Measurements from ENCODE around the gene ABCC2.
"Not testable (repeated sequence)": the region's sequence is repeated elsewhere in the genome, so short reads cannot be mapped to it uniquely, and the experiment has no call there.

ABCC2 gene

DNA sequence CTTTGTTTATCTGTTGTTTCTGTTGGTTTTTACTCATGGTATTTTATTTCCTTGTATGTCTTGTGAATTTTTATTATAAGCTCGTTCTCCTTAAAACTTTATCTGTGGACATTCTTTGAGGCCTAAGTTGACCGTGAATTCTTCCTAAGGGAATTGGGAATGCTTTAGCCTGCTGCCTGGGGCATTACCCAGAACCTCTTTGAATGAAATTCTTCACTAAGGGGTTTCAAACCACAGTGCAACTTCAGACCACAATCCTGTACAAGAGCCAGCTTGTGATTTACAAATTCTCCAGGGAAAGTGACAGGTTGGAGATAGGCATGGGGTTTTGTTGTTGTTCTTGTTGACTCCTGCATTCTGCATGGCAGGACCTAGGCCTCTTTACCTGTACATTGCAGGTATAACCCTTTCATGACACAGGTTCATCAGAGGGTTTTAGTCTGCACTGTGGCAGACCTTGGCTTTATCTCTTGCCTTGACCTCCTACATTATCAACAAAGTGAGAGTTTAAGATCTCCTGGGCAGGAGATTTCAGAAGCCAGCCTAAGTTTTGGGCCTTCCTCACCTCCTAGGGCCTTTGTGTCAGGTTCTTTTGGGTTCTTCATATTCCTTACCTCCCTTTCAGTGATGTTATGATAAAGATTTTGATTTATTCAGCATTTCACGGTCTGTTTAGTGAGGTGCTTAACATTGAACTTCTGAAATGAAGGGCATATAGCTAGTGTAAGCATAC is 70.2 kb downstream of the ABCC2 start:
- peak; percentile 76 for DNase-seq (ENCODE audit: low read depth, low spot score)

DNA sequence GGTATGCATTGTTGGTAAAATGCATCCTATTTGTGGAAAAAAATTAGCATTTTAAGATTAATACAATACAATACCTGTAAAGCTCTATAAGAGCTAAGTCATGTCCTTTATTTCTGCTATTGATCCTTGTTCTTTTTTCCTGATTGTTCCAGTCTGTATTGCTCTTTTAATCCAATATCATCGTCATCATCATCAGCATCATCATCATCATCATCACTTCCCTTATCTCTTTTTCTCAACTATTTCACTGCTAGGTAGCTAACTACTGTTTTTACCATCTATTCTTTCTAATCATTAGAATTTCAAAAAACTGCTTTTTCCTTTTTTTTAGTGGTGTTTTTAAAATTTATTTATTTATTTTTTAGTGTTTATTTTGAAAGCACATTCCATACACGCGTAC is 71.2 kb downstream of the ABCC2 start:
- DNase-seq (ENCODE audit: low read depth, low spot score): no peak

GRCh38 chr10:99854860-99855259 is 72.4 kb downstream of the ABCC2 start:
- DNase-seq (ENCODE audit: low read depth, low spot score): peak; percentile 75

- DNase-seq (ENCODE audit: low read depth, low spot score): no peak
These were observed 73.1 kb downstream of the ABCC2 start for GRCh38 chr10:99855479-99856071.

DNA sequence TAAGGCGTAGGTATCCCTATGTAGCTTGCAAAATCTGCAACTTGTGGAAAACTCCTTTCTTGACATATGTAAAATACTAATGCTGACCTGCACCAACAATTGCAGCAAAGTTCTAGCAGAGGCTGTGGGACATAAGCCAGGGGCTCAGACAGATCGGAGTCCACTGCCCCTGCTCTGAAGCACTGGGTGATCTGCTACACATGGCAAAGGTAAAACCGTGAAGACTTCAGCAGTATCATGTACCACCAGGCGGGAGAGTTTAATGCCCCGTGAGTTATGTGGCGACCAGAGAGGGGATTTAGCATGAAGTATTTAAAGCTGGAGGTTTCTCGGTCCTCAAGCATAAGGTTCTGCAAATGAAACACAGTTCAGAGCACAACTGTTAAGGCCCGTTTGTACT is 76.4 kb downstream of the ABCC2 start:
- no peak for DNase-seq (ENCODE audit: low read depth, low spot score)

DNA sequence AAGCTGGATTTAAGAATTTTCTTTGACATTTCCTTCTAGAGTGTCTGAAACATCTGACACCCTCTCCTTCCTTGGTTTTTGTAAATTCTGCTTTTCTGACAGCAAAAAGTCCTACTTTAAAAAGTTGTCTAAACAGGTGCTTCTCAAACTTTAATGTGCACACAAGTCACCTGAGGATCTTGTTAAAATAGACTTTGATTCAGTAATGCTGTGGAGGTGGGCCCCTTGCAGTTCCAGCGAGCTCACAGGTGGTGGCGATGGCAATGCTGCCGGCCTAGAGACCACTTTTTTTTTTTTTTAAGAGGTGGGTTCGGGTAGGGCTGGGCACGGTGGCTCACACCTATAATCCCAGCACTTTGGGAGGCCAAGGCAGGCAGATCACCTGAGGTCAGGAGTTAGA is 77.1 kb downstream of the ABCC2 start:
- DNase-seq (ENCODE audit: low read depth, low spot score): no peak

- no peak for DNase-seq (ENCODE audit: low read depth, low spot score)
These were observed 78.0 kb downstream of the ABCC2 start for GRCh38 chr10:99860466-99860865.

DNA sequence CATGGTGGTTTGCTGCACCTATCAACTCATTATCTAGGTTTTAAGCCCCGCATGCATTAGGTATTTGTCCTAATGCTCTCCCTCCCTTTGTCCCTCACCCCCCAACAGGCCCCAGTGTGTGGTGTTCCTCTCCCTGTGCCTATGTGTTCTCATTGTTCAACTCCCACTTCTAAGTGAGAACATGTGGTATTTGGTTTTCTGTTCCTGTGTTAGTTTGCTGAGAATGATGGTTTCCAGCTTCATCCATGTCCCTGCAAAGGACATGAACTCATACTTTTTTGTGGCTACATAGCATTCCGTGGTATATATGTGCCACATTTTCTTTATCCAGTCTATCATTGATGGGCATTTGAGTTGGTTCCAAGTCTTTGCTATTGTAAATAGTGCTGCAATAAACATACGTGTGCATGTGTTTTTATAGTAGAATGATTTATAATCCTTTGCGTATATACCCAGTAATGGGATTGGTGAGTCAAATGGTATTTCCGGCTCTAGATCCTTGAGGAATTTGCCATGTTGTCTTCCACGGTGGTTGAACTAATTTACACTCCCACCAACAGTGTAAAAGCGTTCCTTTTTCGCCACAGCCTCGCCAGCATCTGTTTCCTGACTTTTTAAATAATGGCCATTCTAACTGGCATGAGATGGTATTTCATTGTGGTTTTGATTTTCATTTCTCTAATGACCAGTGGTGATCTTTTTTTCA is 81.2 kb downstream of the ABCC2 start:
- DNase-seq (ENCODE audit: low read depth, low spot score): not testable (repeated sequence)

- DNase-seq (ENCODE audit: low read depth, low spot score): not testable (repeated sequence)
These were observed 84.8 kb downstream of the ABCC2 start for GRCh38 chr10:99867250-99867649.

- no peak for DNase-seq (ENCODE audit: low read depth, low spot score)
These were observed 87.2 kb downstream of the ABCC2 start for GRCh38 chr10:99869581-99870122.

- no peak for DNase-seq (ENCODE audit: low read depth, low spot score)
These were observed 87.8 kb downstream of the ABCC2 start for GRCh38 chr10:99870123-99870730.

DNA sequence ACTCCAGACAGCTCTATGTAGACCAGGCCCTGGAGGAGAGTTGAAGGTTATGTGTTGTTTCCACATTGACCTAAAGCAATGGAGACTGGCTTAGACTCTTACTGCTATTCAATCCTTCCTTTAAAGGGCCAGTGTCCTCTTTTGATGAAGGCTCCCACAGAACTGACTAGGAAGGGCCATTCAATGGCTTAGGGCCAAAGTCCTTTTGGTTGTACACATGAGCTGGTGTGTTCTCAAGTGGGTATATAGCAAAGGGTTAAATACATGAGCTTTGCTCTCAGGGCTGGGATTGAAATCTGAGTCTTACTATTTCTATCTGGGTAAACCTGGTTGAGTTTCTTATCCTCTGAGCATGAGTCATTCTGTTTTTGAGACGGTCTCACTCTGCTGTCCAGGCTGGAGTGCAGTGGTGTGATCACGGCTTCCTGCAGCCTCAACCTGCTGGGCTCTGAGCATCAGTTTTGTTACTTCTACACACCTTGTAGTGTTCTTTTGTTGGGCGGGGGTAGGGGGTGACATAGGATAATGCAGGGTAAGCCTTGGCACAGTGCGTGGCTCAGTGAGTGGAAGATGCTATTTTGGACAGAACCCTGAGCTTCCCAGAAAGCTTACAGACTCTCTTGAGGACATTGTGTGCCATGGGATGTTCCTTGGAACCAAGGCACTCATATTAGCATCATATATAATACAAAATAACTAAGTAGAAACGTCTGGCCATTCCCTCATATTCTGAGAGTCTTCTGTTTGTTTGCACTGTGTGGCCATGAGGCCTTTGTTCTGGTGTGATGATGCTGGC is 90.1 kb downstream of the ABCC2 start:
- DNase-seq (ENCODE audit: low read depth, low spot score): peak; percentile 17

DNA sequence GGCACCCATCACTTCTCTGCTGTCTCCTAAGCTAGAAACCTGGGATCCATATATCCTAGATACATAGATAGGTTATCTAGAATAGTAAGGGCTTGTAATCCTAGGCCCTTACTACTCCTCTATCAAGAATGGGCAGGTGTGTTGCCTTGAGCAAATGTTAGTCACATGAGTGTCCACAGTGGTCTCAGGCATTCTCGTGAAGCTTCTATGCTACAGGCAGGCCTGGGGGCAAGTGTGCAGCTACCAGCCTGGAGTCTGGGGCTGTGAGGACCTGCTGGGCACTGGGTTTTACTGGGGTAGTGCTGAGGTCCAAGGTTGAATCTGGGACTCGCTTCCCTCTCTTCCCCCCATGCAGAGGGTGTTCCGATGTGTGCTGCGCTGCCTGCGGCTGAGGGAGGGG is 91.4 kb downstream of the ABCC2 start:
- no peak for DNase-seq (ENCODE audit: low read depth, low spot score)

DNA sequence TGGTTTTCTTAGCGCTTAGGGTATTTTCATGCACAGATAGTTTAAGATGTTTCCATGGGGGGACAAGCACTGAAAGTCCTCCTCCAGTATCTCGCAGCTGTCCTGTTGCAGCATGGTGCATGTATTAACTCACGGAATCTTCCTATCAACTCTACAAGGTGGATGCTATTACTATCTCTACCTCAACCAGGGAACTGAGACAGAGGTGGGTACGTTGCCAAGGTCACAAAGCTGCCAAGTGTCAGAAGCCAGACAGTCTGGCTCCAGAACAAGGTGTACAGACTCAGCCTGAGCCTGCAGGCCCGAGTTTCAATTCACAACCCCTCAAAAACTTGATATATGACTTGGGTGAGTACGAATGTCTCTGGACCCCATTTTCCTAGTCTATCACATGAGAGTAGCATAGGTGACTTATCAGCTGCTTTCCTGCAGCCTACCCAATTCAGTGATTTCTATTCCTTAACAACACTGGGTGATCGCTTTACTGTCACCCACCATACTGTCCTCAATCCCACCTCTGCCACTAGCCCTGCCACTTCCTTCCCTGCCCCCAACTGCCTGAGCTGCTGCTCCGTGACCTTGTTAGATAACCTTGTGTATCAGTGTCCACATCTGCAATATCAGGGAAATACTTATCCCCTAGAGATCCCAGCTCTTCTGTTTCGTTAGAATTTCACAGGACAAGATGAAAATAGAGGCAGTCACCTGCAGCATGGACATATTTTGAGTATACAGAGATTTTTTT is 92.1 kb downstream of the ABCC2 start:
- DNase-seq (ENCODE audit: low read depth, low spot score): no peak

DNA sequence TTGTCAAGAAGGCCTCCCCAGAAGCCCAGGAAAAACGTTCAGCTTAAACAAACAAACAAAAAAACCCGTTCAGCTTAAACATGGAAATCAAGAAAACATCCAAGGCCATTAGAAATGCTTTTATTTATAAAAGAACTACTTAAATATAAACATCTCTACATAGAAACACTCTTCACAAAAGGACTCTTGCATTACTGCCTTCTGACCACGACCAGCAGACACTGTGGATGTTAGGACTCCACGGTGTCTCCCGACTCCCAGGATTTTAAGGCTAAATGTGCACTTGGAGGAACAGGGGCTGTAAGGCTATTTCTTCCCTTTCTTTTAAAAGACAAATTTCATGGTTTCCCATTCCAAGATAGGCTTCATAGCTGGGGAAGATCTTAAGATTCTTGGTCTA is 93.0 kb downstream of the ABCC2 start:
- DNase-seq (ENCODE audit: low read depth, low spot score): no peak

GRCh38 chr10:99880080-99880835 is 97.8 kb downstream of the ABCC2 start:
- DNase-seq (ENCODE audit: low read depth, low spot score): no peak

DNA sequence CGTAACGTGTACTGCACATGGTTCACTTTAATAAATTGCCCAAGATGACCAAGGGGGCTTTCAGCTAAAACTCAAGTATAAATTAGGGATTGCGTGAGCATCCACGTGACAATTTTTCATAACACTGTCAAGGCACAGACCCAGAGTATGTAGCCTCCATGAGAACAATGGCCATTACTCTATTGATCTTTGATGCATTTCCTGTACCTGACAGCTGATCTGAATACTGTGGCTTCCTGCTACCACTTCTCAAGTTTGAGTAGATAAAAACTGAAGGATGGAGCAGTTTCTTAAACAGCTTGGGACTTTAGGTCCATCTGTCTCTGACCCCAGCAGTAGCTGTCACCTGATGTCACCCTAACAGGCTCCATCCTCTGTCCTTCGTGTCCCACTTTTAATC is 98.9 kb downstream of the ABCC2 start:
- DNase-seq (ENCODE audit: low read depth, low spot score): no peak

- DNase-seq (ENCODE audit: low read depth, low spot score): no peak
These were observed 101.1 kb downstream of the ABCC2 start for GRCh38 chr10:99883523-99883922.

- peak; percentile 41 for DNase-seq (ENCODE audit: low read depth, low spot score)
These were observed 106.2 kb downstream of the ABCC2 start for GRCh38 chr10:99888622-99889021.

DNA sequence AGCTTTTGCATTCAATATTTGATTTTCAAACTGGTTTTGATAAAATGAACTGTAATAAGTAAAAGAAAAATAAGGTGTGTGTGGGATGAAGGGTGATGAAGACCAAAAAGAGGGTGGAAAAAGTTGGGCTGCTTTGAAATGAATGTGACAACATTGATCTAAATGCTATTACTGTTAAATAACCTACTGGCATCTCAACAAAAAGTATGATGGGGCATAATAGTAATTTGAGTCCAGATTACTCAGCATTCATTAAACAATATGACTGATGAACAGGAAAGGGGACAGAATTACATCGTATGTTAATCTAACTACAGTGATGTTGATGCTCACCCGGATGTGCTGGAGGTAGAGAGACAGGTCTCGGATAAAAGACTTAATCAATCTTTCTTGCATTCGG is 112.2 kb downstream of the ABCC2 start:
- no peak for DNase-seq (ENCODE audit: low read depth, low spot score)

All from astrocyte of the hippocampus (primary cell).